ENCODE results near the gene MED16.

MED16 gene, protein sequence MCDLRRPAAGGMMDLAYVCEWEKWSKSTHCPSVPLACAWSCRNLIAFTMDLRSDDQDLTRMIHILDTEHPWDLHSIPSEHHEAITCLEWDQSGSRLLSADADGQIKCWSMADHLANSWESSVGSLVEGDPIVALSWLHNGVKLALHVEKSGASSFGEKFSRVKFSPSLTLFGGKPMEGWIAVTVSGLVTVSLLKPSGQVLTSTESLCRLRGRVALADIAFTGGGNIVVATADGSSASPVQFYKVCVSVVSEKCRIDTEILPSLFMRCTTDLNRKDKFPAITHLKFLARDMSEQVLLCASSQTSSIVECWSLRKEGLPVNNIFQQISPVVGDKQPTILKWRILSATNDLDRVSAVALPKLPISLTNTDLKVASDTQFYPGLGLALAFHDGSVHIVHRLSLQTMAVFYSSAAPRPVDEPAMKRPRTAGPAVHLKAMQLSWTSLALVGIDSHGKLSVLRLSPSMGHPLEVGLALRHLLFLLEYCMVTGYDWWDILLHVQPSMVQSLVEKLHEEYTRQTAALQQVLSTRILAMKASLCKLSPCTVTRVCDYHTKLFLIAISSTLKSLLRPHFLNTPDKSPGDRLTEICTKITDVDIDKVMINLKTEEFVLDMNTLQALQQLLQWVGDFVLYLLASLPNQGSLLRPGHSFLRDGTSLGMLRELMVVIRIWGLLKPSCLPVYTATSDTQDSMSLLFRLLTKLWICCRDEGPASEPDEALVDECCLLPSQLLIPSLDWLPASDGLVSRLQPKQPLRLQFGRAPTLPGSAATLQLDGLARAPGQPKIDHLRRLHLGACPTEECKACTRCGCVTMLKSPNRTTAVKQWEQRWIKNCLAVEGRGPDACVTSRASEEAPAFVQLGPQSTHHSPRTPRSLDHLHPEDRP

DNA sequence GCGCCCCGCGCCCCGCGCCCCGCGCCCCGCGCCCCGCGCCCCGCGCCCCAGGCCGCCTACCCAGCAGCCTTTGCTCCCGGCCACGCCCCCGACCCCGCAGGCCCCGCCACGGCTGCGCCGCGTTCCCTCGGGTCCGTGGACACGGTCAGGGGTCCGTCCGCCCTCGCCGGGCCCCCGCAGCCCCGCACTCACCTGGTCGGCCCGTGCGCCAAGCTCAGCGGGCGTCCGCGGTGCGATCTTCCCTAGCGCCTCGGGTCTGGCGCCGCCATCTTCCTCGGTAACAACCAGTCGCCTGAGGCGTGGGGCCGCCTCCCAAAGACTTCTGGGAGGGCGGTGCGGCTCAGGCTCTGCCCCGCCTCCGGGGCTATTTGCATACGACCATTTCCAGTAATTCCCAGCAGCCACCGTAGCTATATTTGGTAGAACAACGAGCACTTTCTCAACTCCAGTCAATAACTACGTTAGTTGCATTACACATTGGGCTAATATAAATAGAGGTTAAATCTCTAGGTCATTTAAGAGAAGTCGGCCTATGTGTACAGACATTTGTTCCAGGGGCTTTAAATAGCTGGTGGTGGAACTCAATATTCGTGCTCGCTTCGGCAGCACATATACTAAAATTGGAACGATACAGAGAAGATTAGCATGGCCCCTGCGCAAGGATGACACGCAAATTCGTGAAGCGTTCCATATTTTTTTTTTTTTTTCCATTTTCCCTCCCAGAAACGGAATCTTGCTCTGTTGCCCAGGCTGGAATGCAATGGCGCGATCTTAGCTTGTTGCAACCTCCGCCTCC, at the start of gene MED16, which contains the start of gene RNU6-9:
TSS of gene MED16 (minus strand) at position 294 of the 796 bp plus-strand sequence. CDS start 2,056 bp downstream, outside the sequence.
TSS of gene RNU6-9 (plus strand) at position 591 of the 796 bp plus-strand sequence.
- peak; percentile 95 for DNase-seq (ENCODE audit: low spot score)

DNA sequence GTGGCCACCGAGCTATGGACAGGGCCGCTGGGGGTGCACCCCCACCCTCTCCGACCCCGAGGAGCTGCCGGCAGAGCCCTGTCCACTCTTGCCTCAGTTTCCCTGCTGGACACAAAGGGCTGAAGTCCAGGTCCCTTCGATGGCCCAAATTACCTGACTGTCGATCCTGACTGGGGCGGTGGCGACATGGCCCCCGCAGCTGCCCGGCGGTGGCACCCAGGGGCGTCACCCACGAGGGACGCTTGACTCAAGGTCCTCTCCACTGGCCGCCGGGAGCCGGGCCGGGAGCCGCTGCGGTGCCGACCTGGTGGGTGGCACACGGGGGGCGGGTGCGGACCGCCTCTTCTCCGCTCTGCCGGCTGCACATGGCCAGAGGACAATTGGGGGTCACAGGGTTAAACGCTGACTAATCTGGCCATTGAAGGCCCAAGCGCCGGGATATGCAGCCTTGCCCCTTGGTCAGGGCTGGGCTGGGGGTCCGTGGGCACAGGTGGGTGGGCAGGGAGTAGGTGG, 49.2 kb upstream of the MED16 start:
- DNase-seq (ENCODE audit: low spot score) = no peak

DNA sequence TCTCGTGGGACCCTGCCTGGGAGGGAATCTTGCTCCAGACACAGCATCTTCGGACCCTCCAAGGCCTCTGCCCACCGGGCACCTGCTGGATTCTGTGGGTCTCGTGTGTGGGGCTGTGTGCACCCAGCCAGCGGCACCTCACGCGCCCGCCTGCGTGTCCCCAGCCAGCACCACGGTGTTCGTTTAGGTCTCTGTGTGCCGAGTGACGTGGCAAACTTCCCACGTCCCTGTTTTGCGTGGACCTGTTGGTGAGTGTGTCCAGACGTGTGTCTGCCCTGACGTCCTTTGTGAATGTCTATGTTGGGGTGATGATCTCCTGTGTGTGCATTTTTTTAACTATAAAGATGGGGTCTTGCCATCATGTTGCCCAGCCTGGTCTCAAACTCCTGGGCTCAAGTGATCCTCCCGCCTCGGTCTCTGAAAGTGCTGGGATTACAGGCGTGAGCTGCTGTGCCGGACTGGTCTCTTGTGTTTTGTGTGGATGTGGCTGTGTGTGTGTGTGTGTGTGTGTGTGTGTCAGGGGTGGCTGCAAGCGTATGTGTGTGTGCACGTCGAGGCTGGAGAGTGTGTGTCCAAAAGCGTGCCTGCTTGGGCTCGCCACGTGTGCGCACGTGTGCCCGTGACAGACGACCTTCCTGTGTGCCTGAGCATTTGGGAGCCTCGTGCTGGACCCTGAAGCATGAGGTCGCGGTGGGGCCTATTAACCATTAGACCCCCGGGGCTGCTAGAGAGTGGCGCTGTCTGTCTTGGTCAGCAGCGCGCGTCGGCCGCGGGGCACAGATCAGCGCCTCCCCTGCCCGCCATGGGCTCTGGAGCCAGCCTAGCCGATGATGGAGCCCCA, 48.5 kb upstream of the MED16 start:
- no peak for DNase-seq (ENCODE audit: low spot score)

DNA sequence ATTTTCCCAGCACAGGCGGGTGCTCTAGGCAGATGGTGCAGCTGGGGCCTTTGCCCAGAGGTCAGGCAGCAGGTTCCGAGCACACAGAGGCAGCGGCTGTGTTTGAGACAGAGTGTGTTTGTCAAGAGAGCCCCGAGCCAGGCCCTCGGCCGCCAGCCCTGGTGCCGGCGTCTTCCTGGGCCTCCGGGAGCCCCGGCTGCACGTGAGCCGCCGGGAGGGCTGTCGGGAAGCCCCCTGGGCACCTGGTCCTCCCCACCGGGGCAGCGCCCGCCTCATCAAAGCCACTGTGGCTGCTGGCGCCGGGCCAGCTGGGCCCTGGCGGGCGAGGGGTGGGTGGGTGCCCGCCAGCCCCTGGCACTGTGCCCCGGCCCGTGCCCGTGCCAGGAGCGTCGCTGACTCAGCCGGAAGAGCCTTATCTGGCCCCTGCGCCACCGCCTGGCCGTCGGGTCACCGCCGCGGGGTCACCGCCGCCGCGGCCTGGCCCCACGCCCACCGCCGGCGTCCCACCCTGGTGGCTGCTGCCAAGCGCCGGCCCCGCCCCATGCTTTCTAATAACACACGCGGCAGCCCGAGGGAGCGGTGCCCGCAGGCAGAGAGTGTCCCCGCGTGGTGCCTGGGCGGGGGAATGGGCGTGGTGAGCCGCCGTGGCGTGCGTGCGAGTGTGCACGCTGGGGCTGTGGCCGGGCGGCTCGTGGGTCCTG, 47.8 kb upstream of the MED16 start:
- no peak for DNase-seq (ENCODE audit: low spot score)

DNA sequence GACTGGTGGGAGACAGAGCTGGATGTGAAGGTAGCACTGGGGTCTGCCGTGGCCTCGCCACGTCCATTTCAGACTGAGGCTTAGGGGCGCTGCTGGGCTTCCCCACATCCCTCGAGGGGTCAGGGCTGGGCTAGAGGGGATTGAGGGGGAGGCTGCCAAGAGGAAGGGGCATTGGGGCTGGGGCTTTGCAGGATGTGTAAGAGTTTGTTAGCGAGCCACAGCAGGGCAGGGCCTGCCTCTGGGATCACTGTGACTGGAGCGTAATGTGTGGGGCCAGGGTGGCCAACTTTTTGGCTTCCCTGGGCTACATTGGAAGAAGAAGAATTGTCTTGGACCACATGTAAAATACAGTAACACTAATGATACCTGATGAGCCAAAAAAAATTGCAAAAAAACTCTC, 46.9 kb upstream of the MED16 start:
- no peak for DNase-seq (ENCODE audit: low spot score)

DNA sequence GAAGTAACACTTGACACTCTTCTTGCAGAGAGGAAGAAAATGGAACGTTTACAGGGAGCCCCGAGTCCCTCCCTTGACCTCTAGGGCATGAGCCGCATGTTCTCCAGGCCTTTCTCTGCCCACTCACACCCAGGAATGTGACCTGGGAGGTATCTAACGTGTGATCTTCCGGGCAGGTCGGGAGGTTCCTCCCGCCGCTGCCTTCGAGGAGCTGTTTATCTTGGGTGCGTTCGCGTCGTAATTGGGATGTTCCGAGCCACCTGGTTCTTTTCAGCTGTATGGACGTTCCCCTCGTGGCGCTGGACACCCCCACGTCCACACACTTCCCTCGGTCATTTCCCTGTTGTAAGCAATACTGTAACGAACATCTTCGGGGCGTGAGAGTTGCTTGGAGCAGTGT, 46.5 kb upstream of the MED16 start:
- no peak for DNase-seq (ENCODE audit: low spot score)

DNA sequence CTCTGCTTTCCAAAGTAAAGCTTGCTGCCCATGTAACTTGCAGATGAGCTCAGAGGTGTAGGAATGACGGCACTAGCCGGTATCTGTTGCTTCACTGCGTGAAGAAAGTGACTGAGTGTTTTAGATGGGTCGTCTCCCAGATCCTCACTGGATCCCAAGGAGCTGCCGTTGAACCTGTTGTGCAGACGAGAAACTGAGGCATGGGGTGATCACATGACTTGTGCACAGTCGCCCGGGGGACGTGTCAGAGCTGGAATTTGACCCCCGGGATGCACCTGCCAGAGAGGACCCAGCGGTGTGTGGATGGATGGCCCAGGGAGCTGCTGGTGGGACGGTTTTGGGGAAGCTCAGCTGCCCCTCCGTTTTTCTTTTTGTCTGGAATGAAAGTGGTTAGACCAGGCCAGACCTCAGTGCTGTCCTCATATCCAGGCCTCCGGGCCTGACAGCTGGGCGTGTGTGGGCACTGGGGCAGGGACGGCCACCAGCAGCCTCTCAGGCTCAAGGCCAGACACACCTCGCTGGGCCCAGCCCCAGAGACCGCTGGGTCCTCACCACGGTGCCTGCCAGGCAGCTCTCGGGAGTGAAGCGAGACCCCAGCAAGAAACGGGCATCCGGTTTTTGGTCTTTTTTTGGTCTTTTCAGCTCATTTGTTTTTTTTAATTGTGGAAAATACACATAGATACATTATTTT, 45.4 kb upstream of the MED16 start:
- DNase-seq (ENCODE audit: low spot score) = no peak

DNA sequence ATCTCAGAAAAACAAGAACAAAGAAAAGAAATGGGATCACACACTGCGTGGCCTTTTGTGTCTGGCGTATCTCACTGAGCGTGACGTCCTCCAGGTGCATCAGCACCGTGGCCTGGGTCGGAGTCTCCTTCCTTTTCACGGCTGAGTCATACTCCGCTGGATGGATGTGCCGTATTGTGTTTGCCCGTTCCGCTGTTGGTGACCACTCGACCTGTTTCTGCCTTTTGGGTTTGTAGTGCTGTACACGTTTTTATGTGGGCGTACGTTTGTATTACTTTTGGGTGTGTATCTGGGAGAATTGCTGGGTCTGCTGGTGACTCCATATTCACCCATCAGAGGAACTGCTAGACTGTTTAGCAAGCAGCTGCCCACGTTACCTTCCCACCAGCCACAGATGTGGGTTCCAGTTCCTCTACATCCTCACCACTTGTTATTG, 44.3 kb upstream of the MED16 start:
- no peak for DNase-seq (ENCODE audit: low spot score)

DNA sequence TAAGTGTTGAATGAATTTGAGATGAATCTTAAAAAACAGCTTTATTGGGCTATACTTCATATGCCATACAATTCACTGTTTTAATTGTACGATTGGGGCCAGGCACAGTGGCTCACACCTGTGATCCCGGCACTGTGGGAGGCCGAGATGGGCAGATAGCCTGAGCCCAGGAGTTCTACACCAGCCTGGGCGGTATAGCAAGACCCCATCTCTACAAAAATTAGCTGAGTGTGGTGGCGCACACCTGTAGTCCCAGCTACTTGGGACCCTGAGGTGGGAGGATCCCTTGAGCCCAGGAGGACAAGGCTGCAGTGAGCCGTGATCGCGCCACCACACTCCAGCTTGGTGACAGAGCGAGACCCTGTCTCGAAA, 43.2 kb upstream of the MED16 start:
- DNase-seq (ENCODE audit: low spot score) = no peak

DNA sequence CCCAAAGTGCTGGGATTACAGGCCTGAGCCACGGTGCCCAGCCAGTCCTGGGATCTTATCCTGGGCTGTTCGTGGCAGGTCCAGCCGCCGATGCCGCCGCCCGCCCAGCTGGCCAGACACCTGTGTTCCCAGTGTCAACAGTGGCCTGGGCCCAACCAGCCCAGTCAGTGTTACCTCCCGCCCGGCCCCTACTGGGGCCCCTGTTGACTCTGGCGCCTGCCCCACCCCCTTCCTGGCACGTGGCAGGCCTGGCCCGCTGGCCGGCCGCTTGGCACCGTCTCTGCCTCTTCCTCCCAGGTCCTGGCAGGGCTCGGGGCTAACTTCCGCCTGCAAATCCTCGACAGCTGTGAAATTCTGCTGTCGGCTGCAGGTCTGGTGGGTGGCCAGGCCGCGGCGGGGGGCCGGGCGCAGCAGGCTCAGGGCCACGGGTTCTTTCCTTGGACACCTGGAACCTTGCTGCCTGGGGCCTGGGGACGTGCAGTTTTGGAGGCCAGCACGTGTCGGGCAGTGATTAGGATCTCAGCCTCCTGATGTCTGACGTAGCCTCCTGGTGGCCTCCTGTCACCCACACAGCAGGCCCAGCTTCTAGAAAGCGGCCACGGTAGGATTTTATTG, 42.0 kb upstream of the MED16 start:
- peak; percentile 64 for DNase-seq (ENCODE audit: low spot score)

DNA sequence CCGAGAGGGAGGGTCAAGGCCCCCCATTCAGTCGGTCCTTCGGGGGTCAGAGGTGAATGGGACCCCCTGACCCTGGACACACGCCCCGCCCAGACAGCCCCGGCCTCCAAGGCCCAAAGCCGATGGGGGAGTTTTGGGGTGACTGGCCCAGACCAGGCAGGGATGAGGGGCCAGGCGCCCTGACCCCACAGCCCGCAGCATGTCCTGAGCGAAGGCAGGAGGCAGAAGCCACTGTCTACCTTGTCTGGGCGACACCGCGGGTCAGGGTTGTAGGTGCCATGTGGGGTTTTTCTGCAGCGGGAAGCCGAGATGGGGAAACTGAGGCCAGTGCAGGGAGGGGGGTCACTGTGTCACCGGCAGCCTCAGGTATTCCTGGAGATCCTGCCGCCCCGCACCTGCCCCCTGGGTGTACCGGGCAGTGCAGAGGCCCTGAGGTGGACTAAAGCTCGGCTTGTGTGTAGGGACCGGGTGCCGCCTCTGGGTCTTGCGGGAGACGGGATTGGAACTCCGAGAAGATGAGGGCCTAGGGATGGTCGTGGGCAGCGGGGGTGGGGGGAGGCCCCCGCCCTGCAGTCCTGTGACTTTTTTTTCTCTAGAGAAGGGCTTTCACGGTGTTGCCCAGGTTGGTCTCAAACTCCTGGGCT, 41.3 kb upstream of the MED16 start:
- DNase-seq (ENCODE audit: low spot score) = no peak

DNA sequence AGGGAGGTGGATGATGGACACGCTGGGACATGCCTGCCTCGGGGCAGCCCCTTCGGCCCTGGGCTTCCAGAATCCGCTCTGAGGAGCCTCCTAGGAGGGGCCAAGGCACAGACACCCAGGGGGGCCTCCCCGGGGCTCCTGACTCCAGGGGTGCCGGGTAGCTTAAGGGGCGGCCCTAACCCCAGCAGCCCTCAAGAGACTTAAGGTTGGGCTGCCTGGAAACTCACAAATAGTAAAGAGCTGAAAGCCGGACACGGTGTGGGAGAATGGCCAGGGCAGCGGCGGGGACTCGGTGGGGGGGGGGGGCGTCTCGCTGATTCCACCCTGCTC, 40.5 kb upstream of the MED16 start:
- no peak for DNase-seq (ENCODE audit: low spot score)

DNA sequence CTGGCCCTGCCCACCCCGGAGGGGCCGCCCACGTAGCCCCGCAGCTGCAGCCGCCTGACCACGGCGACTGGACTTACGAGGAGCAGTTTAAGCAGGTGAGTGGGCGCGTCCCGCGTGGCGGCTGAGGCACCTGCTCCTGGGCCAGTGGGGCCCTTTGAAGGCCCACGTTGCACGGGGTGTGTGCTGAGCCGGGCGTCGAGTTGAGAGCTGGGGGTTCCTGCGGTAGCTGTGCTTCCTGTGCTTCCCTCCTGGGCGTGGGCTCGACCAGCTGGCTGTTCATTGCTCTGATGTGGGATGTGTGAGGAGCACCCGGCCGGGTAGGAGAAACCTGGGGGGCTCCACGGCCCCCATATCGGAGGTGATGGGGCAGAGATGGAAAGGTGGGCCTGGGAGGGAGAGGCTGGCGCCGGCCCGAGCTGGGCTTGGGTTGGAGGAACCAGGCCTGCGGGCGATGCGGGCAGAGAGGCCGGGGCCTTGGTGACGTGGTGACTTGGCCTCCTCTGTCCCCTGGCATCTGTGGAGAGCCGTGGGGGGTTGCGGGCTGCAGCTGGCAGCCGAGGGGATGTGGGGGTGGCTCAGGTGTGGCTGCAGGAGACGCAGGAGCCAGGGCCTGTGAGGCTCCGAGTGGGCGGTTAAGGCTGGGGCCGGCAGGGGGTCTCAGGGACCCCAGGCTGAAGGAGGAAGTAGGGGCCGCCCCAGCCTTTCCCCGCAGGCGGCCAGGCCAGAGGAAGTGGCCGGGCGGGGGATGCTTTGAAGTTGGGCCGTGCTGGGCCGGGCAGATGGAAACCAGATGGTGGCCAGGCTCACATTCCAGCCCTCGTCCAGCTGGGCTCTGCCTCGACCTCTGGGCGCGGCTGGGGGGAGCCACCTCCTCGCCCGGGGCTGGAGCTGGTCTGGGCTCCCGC, 39.9 kb upstream of the MED16 start:
- DNase-seq (ENCODE audit: low spot score) = peak; percentile 64

DNA sequence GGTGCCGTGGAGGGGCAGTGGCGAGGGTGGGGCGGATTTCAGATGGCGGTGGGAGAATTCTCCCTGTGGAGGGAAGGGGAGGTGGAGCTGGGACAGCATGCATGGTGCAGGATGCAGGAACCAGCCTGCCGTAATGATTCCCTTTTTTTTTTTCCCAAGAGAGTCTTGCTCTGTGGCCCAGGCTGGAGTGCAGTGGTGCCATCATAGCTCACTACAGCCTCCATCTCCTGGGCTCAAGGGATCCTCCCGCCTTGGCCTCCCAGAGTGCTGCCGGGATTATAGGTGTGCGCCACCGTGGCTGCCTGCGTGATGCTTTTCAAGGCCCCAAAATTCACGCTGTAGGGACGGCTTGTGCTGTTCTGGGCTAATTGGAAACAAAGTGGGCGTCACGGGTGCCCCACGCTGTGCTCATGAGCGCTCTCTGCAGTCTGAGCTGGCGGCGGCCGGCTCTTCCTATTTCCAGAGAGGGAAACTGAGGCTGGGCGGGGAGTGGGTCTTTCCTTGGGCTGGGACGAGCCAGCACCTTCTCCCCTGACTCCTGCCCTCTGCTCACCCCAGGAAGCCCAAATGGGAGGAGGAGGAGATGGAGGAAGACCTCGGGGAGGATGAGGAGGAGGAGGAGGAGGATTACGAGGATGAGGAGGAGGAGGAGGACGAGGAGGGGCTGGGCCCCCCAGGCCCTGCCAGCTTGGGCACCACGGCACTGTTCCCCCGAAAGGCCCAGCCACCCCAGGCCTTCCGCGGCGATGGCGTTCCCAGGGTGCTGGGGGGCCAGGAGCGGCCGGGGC, 39.1 kb upstream of the MED16 start:
- no peak for DNase-seq (ENCODE audit: low spot score)

DNA sequence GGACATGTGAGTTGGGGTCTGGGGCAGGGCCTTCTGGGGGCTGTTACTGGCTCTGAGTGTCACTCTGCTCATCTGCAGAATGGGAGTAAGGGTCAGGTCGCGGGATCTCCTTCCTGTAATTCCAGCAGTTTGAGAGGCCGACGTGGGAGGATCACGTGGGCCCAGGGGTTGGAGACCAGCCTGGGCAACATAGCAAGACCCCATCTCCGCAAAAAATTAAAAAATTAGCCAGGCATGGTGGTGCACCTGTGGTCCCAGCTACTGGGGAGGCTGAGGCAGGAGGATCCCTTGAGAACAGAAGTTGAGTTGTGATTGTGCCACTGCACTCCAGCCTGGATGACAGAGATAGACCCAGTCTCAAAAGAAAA, 36.9 kb upstream of the MED16 start:
- DNase-seq (ENCODE audit: low spot score) = no peak

DNA sequence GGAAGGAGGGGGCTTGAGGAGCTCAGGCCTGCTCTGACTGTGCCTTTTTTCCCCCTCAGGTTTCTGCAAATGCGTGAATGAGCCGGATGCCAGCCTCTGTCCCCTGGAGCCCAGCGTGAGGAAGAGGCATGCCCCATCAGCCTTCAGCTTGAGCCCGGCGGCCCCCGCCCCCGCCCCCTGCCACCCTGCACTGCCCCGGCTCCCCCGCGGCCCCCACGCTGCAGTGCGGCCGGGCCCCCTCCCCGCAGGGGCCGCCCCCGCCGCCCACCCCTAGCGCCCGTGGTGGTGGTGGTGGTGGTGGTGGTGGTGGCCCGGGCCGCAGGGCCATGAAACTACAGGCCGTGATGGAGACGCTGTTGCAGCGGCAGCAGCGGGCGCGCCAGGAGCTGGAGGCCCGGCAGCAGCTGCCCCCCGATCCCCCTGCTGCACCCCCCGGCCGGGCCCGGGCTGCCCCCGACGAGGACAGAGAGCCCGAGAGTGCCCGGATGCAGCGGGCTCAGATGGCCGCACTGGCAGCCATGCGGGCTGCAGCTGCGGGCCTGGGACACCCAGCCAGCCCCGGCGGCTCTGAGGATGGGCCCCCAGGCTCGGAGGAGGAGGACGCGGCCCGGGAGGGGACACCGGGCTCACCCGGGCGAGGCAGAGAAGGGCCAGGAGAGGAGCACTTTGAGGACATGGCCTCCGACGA, 36.4 kb upstream of the MED16 start:
- no peak for DNase-seq (ENCODE audit: low spot score)
